ENCODE results near the gene ITGA1.
"Not testable (repeated sequence)": the region's sequence is repeated elsewhere in the genome, so short reads cannot be mapped to it uniquely, and the experiment has no call there.

The ITGA1 gene

GRCh38 chr5:52837591-52838001, 49.9 kb downstream of the ITGA1 start:
- FAIRE-seq = no peak

- FAIRE-seq = no peak
Observed at GRCh38 chr5:52838326-52839015, 50.8 kb downstream of the ITGA1 start.

DNA sequence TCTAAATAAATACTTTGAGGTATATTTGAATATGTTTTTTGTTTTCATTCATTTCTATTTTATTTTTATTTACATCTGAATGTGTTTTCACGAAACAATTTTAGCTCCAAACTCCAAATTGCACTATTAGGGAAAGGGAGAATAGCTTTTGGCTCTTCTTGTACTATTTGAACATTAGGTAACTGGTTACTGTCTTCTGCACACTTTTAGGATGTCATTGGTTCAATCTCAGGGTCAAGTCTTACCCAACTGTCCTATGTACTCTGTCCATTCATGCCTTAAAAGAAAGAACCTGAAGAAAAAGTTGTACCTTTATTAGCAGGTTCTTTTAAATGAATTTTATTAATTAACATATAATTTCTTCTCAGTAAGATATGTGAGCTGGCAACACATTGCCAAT, 51.6 kb downstream of the ITGA1 start:
- FAIRE-seq = no peak

GRCh38 chr5:52840277-52841050, 52.7 kb downstream of the ITGA1 start:
- FAIRE-seq = no peak

DNA sequence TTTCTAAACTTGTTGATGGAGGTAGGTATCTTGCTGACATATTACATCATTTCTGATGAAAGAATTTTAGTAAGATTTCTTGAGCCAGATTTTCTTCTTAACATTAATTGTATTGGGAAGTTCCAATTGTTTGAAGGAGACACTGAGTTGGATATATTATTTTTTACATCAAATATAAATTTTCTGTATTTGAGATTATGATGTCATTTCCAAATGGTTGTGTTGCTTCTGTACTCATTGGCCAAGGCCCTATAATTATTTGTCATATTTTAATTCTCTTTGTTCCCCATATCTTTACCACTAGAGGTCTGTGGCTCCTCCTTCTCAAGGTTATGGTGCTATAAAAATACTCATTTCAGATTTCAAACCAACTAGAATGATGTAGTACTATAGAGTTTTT, 53.4 kb downstream of the ITGA1 start:
- FAIRE-seq = no peak

DNA sequence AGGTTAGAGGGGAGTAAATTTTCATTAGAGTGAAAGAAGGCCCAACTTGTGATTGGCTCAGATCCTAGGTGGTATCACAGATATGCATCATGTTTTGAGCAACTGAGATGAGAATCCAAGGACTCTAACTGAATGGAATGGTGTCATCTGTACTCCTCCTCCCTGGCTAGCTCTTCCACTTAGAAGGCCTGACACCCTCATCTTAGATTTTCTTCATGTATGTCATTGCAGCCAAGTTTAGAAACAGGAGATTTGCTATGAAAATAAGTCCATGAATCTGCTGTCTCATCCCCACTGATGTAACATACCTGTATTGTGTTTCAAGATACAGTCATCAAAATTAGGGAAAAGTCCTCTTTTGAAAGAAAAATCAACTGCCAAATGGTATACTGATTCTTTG, 54.4 kb downstream of the ITGA1 start:
- no peak for FAIRE-seq

DNA sequence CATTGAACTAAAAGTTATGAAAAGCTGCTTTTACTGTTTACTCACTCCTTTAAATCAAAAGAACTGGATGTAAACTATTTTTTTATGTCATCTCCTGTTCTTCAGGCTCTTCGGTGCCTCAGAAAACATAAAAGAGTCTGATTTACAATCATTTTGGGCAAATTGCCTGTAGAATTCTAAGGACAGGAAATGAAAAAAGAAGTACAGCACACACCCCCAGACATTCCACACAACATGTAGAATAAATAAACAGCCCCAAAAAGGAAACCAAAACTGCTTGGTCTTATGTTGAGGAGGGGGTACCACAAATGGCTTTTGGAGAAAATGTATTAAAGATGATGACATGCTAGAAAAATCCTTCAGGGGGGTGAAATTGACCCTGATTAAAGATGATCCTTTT, 57.2 kb downstream of the ITGA1 start:
- FAIRE-seq = no peak

DNA sequence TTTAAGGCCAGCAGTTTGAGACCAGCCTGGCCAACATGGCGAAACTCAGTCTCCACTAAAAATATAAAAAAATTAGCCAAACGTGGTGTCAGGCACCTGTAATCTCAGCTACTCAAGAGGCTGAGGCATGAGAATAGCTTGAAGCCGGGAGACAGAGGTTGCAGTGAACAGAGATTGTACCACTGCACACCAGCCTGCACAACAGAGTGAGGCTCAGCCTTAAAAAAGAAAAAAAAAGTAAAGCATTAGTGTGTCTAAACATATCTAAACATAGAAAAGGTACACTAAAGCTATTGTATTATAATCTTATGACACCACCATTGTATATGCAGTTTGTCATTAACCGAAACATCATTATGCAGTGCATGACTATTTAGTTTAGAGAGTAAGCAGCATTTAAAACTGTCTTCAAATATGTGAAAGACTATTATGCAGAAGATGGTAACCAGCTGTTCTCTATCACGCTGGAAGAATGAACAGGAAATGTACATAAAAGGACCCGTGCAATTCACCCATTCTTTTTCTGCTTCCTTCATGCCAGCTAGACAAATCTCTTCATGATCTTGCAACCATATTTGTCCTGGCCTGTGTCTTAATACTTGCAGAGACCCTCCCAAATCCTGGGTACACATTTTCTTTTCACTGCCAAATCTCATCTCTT, 58.6 kb downstream of the ITGA1 start:
- no peak for FAIRE-seq

- FAIRE-seq = not testable (repeated sequence)
Observed at GRCh38 chr5:52848688-52849087, 61.0 kb downstream of the ITGA1 start.

- no peak for FAIRE-seq
Observed at GRCh38 chr5:52849544-52849943, 61.8 kb downstream of the ITGA1 start.

DNA sequence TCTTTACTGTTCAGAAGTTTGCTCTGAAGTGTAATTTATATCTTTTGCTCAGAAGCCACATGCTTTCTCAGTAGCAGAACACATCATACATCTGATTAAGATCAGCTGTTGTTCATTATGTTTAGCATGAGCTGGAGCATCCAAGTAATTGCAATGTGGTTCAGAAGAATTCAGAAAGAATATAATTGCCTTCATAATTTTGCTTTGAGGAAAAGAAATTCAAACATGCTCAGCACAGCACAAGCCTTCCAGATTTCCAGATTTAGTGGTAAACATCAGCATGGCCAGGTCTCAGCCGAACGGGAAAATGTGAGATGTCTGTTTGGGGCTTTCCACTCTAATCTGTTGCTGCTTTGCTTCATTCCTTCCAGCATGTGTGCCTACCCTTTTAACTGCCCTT, 65.9 kb downstream of the ITGA1 start:
- no peak for FAIRE-seq

- no peak for FAIRE-seq
Observed at GRCh38 chr5:52854301-52854700, 66.6 kb downstream of the ITGA1 start.

DNA sequence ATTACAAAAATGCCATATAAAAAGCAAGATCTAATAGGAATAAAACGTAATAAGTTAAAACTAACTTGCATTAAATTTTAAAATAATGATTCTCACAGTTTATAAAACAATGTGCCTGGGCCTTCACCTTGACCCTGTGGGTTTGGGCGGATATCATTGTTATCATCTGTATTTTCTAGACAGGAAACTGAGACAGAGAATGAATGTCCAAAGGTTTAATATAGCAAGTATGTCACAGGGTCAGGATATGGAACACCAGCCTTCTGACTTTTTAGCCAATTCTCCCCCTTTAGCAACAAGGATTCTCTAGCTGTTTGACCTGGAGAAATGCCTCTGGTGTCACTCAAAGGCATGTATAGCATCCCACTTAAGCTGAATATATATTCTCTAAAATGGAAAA, 67.2 kb downstream of the ITGA1 start:
- no peak for FAIRE-seq

GRCh38 chr5:52856564-52856963, 68.8 kb downstream of the ITGA1 start:
- FAIRE-seq = no peak

- FAIRE-seq = no peak
Observed at GRCh38 chr5:52859628-52860027, 71.9 kb downstream of the ITGA1 start.

DNA sequence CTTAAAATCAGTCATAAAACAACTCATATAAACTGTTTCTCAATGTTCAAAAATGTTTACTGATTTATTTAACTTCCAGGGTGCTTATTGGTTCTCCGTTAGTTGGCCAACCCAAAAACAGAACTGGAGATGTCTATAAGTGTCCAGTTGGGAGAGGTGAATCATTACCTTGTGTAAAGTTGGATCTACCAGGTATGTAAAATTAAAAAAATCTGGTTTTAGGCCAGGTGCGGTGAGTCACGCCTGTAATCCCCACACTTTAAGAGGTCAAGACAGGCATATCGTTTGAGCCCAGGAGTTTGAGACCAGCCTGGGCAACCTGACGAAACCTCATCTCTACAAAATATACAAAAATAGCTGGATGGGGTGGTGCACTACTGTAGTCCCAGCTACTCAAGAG, 73.7 kb downstream of the ITGA1 start:
- FAIRE-seq = no peak

- no peak for FAIRE-seq
Observed at GRCh38 chr5:52863715-52864290, 76.1 kb downstream of the ITGA1 start.

GRCh38 chr5:52864371-52864770, 76.7 kb downstream of the ITGA1 start:
- FAIRE-seq = no peak

DNA sequence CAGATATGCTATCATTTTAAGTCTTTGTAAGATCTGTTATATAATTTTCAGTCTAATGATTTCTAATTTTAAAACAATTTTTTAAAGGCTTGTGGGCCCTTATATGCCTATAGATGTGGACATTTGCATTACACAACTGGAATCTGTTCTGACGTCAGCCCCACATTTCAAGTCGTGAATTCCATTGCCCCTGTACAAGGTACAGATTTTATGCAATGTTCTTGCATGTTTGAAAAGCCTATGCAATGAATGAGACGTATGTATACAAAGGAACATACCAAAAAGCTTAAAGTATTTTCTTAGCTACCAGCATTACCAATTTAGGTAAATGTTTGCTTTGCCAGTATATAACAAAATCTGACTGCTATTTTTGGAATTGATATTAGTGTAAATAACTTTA, 77.2 kb downstream of the ITGA1 start:
- no peak for FAIRE-seq

- FAIRE-seq = not testable (repeated sequence)
Observed at GRCh38 chr5:52865991-52866390, 78.3 kb downstream of the ITGA1 start.

DNA sequence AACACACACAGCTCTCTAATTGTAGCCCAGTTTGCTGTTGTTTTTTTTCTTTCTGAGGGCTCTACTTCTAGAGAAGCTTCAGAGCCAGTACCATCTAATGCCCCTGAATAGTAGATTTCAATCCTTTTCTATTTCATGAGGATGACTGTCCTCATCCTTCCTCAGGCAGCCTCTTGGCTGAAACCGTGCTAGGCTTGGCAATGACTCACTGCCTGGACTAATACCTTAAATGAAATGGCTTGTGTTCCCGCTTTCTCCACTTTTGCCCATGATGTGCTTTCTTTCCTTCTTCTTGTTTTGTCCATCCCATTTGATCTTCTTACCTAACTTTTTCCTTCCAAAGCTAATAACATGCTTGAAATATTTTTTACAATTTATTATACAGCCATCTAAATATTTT, 80.1 kb downstream of the ITGA1 start:
- no peak for FAIRE-seq

GRCh38 chr5:52868417-52868816, 80.7 kb downstream of the ITGA1 start:
- FAIRE-seq = no peak

DNA sequence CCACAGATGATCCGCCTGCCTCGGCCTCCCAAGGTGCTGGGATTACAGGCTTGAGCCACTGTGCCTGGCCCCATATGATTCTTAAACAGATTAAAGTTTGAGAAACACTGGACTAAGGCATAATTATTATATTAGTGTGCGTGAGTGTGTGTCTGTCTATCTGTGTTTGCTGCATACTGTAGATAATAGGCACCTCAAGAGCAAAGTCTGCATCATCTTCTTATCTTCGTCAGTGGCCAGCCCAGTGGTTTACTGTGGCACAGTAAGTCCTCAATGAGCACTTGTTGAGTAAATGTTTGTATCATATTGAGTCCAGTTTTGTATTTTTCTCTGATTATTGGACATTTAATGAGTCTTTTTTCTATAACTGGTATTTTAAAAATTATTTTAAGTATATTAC, 81.7 kb downstream of the ITGA1 start:
- FAIRE-seq = no peak

GRCh38 chr5:52870448-52870847, 82.7 kb downstream of the ITGA1 start:
- no peak for FAIRE-seq
